NB4 (cell line): ENCODE data around the gene CASKIN2.

Source experiments
- DNase-seq: peaks from one replicate; pipeline ENCODE4 v3.0.0; 2010; ENCODE audit warnings: low read depth
- H3K4me3 ChIP-seq: one replicate; pipeline ENCODE4 v1.5.1; 2011; ENCODE audit warnings: mild to moderate bottlenecking, low read depth, low read length, moderate library complexity
- CTCF ChIP-seq: IDR thresholded peaks from one replicate; pipeline ENCODE4 v1.5.1; 2012; ENCODE audit warnings: low read depth, low read length
- MAX ChIP-seq: IDR thresholded peaks from 2 replicates; pipeline ENCODE4 v1.6.1; 2011; ENCODE audit warnings: low read depth, low read length
- MYC ChIP-seq: IDR thresholded peaks from 2 replicates; pipeline ENCODE4 v1.6.1; 2011; ENCODE audit warnings: low read depth, low read length
- POLR2A ChIP-seq: IDR thresholded peaks from 2 replicates; pipeline ENCODE4 v1.6.1; 2011; ENCODE audit warnings: mild to moderate bottlenecking; ENCODE audit not compliant: insufficient read length; ENCODE audit errors: extremely low read depth

CASKIN2 gene

GRCh38 chr17:75555679-75556153 lies 40.4 kb upstream of the CASKIN2 start:
- TF ChIP-seq POLR2A = no peak
- no peak for TF ChIP-seq MAX
- no peak for TF ChIP-seq MYC
- no peak for TF ChIP-seq CTCF
- no peak for DNase-seq
- no peak overlapping the region for H3K4me3 ChIP-seq

GRCh38 chr17:75553295-75554110 lies 38.2 kb upstream of the CASKIN2 start:
- no peak overlapping the region for H3K4me3 ChIP-seq

DNA sequence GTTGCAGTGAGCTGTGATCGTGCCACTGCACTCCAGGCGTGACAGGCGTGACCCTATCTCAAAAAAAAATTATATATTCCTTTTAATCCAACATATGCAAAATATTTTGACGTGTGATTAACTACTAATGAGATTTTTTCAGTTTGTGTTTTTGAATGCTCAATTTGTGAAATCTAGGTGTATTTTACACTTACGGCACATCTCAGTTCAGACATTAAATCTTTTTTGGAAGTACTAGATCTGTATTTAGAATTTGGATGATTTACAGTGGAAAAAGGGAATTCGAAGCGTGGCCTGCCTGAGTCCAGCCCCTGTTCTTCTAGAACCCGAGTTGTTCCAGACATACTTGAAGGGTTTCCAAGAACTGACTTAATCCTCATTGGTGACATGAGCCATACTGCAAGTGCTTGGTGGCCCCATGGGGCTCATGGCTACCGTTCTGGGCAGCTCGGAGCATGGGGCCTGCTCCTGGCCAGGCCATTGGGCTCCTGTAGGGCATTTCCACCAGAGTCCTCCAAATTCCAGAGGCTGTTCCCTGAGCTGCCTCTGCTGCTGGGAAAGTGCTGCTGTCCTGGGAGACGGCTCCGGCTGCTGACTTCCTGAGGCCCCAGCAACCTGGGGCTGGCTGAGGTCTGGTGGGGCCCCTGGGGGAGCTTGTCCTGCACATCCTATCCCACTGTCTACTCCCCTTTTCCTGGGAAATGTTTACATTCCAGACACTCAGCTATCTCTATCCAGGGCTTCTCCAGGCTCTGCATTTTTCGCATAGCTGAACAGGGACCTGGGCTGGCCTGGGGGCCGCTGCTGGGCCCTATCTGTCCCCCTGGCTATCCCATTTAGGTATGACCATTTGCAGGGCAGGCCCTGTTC lies 37.3 kb upstream of the CASKIN2 start:
- no peak for TF ChIP-seq MAX
- no peak for TF ChIP-seq CTCF
- no peak for TF ChIP-seq MYC
- TF ChIP-seq POLR2A = no peak
- DNase-seq = no peak
- no peak overlapping the region for H3K4me3 ChIP-seq

More at GRCh38 chr17:75553295-75554110, 38.2 kb upstream of the CASKIN2 start:
- DNase-seq = peak; percentile 52
- TF ChIP-seq MYC = no peak
- TF ChIP-seq MAX = no peak
- no peak for TF ChIP-seq POLR2A
- TF ChIP-seq CTCF = no peak

GRCh38 chr17:75551266-75551665 lies 35.9 kb upstream of the CASKIN2 start:
- no peak for TF ChIP-seq MYC
- TF ChIP-seq POLR2A = no peak
- no peak for TF ChIP-seq CTCF
- no peak for TF ChIP-seq MAX
- no peak overlapping the region for H3K4me3 ChIP-seq
- DNase-seq = no peak

DNA sequence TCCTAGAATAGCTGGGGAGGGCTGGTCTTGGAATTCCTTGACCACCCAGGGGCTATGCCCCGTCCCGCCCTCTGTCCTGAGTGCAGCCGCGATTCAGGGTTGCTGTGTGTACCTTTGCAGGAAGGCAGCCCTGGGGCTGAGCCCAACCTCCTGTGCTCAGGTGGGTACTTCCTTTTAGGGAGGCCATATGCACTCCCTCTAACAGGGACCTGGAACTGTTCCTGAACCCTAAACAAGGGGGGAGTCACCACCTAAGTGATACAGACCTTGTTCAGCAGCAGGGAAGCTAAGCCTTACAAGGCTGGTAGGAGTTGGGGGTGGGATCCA lies 34.8 kb upstream of the CASKIN2 start:
- DNase-seq = no peak
- H3K4me3 ChIP-seq = no peak overlapping the region
- TF ChIP-seq MAX = no peak
- no peak for TF ChIP-seq MYC
- no peak for TF ChIP-seq POLR2A
- TF ChIP-seq CTCF = no peak
